NT2/D1 (cell line): ENCODE data around the gene GRAPL.
"Not testable (repeated sequence)": the region's sequence is repeated elsewhere in the genome, so short reads cannot be mapped to it uniquely, and the experiment has no call there.

Experiments used
- SUZ12 ChIP-seq: IDR thresholded peaks from 2 replicates; pipeline ENCODE4 v1.6.1; 2011; ENCODE audit not compliant: insufficient read length, insufficient read depth; ENCODE audit errors: extremely low read depth
- ZNF274 ChIP-seq: IDR thresholded peaks from 2 replicates; pipeline ENCODE4 v1.6.1; 2011; ENCODE audit warnings: mild to moderate bottlenecking, low read depth, low read length

- TF ChIP-seq ZNF274, SUZ12: not testable (repeated sequence)
Measured at GRCh38 chr17:19092737-19093683, 34.4 kb upstream of the GRAPL start.
